Tibial nerve (tissue), 4 donors: ENCODE data around the gene MED12L. TPM values are rescaled to one million over a fixed set of nuclear protein-coding genes. Genes with fewer than 3 reads are reported as not detected.

Experiments
- DNase-seq, 2 donors: peaks; one replicate each; pipeline ENCODE4 v3.0.0-alpha.2; 2019; ENCODE audit warnings: low spot score in 2 of 2
- H3K27ac ChIP-seq, 4 donors: fragments of 200-600 bp; sonication (generic) in 3 of 4; one replicate each; pipeline ENCODE4 v1.5.1; 2017 to 2019; ENCODE audit warnings: mild to moderate bottlenecking in 1 of 4
- H3K27me3 ChIP-seq, 2 donors: fragments of 200-600 bp; sonication (generic) in 1 of 2; one replicate each; pipeline versions ENCODE4 v1.5.1 to v1.6.0; 2017 to 2019
- H3K36me3 ChIP-seq, 3 donors: fragments of 200-600 bp; sonication (generic); one replicate each; pipeline ENCODE4 v1.5.1; 2018 to 2019
- H3K4me1 ChIP-seq, 4 donors: fragments of 200-600 bp; sonication (generic) in 3 of 4; one replicate each; pipeline ENCODE4 v1.5.1; 2017 to 2019
- H3K4me3 ChIP-seq, 4 donors: fragments of 200-600 bp; sonication (generic) in 3 of 4; one replicate each; pipeline ENCODE4 v1.5.1; 2017 to 2019; ENCODE audit warnings: mild to moderate bottlenecking in 1 of 4, moderate library complexity in 1 of 4
- H3K9me3 ChIP-seq, 4 donors: fragments of 200-600 bp; sonication (generic) in 3 of 4; one replicate each; pipeline ENCODE4 v1.5.1; 2017 to 2019
- EP300 ChIP-seq, 2 donors: sonication (generic); formaldehyde crosslinking; IDR thresholded peaks; one replicate each; pipeline ENCODE4 v1.6.1; 2017; ENCODE audit warnings: antibody characterized with exemption in 2 of 2, mild to moderate bottlenecking in 1 of 2
- POLR2A ChIP-seq, 2 donors: fragments of 450-650 bp; IDR thresholded peaks; one replicate each; pipeline ENCODE4 v1.6.1; 2017; ENCODE audit warnings: antibody characterized with exemption in 2 of 2, mild to moderate bottlenecking in 2 of 2, moderate library complexity in 2 of 2
- WGBS, 2 donors: methylation state at CpG; one replicate each; pipeline ENCODE4 v1.1.5; 2018; 5-methylcytosine and 5-hydroxymethylcytosine counted together
- total RNA-seq, 4 donors: library from RNA; depleted of rRNA; stranded (reverse); fragments of >200 nt; gene quantifications; one replicate each; pipeline ENCODE4 v1.1.0, GENCODE V29; 2016
- TF ChIP-seq, protein P1 (sequence below), 5 experiments: fragments of 200-600 bp in 3 of 5; fragments of 450-650 bp in 2 of 5; sonication (generic) in 3 of 5; IDR thresholded peaks; one replicate each; pipeline ENCODE4 v1.5.1; 2016 to 2019; ENCODE audit warnings: antibody characterized with exemption in 5 of 5, mild to moderate bottlenecking in 3 of 5, moderate library complexity in 2 of 5

MED12L gene
- total RNA-seq, 4 donors from 2014 or later: 1.2 to 5.9 (median 2.4) TPM

DNA sequence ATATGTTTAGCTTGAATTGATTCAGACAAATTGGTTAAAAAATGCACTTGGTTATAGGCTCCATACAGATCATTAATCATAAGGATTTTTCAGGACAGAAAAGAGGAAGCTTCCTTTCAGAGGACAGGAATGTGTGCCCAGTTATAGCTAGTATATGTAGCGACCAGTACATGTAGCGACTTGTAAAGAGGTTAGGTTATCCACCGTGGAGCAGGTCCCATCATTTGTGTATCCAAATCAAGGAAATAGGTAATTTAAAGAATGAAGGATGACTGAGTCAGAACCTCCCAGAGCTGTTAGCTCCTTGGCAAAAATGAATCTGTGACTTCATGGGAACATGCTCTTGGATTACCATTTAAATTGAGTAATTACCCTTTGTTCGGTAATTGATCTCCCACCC is 314.9 kb downstream of the MED12L start:
- H3K9me3 ChIP-seq: no peaks in the 10 kb centered on the region
- no peaks in the 10 kb centered on the region for H3K27me3 ChIP-seq
- H3K4me1 ChIP-seq: no peaks in the 10 kb centered on the region
- no peak for DNase-seq
- H3K27ac ChIP-seq: no peak overlapping the region
- no peak overlapping the region for H3K4me3 ChIP-seq
- WGBS, 2 donors: 89 to 96% methylated on average over 4 of the region's 4 CpGs
- TF ChIP-seq POLR2A (IDR thresholded peaks at IDR 0.05) (no peak), EP300 (IDR thresholded peaks at IDR 0.05) (no peak)
- TF ChIP-seq, protein P1, sequence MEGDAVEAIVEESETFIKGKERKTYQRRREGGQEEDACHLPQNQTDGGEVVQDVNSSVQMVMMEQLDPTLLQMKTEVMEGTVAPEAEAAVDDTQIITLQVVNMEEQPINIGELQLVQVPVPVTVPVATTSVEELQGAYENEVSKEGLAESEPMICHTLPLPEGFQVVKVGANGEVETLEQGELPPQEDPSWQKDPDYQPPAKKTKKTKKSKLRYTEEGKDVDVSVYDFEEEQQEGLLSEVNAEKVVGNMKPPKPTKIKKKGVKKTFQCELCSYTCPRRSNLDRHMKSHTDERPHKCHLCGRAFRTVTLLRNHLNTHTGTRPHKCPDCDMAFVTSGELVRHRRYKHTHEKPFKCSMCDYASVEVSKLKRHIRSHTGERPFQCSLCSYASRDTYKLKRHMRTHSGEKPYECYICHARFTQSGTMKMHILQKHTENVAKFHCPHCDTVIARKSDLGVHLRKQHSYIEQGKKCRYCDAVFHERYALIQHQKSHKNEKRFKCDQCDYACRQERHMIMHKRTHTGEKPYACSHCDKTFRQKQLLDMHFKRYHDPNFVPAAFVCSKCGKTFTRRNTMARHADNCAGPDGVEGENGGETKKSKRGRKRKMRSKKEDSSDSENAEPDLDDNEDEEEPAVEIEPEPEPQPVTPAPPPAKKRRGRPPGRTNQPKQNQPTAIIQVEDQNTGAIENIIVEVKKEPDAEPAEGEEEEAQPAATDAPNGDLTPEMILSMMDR (IDR thresholded peaks at IDR 0.05): no peak
- no peaks in the 10 kb centered on the region for H3K36me3 ChIP-seq

DNA sequence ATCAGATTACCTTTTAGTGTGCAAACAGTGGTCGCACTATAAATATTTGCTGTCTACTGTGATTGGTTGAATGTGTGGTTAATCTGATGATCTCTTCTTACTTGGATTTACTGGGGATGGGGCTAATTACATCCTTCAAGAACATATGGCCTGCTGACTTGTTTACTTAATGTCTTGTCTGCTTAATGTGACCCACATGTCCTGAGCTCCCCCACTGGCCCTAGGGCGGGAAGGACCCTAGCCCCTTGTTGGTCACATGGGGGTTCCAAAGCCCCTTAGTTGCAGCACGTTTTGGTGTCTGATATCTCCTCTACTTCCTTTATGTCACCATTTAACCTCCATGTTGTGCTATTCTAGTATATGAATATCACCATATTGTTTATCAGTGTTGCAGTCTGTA is 316.9 kb downstream of the MED12L start:
- Histone ChIP-seq H3K9me3 (no peaks in the 10 kb centered on the region), H3K4me1 (no peaks in the 10 kb centered on the region), H3K27me3 (no peaks in the 10 kb centered on the region), H3K27ac (no peak overlapping the region), H3K36me3 (no peaks in the 10 kb centered on the region), H3K4me3 (no peak overlapping the region)
- DNase-seq: no peak
- 85 to 86% methylated on average over 3 of the region's 3 CpGs for WGBS, 2 donors
- TF ChIP-seq EP300 (IDR thresholded peaks at IDR 0.05) (no peak), POLR2A (IDR thresholded peaks at IDR 0.05) (no peak)
- TF ChIP-seq, protein P1 (IDR thresholded peaks at IDR 0.05): no peak

DNA sequence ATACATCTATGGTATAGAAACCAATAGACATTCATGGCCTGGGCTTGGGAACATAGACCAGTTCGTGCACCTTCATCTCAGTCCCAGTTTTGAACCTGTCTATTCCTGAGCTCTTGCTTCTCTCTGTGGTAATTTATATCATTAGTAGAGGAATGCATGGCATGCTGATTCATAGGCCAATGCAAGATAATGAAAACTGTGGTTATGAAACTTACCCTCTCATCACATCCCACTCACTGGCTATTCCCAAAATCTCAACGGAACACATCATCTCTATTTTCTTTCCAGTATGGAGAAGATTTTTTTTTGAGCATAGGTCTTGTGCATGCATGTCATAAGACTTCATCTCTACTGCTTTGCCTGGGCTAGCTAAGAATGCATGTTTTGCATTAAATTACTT is 317.8 kb downstream of the MED12L start:
- 76 to 86% methylated on average over 2 of the region's 2 CpGs for WGBS, 2 donors
- no peaks in the 10 kb centered on the region for H3K27me3 ChIP-seq
- no peak overlapping the region for H3K27ac ChIP-seq
- H3K4me3 ChIP-seq: no peak overlapping the region
- DNase-seq: no peak
- H3K4me1 ChIP-seq: no peaks in the 10 kb centered on the region
- no peaks in the 10 kb centered on the region for H3K9me3 ChIP-seq
- no peaks in the 10 kb centered on the region for H3K36me3 ChIP-seq
- TF ChIP-seq, protein P1 (IDR thresholded peaks at IDR 0.05): no peak
- TF ChIP-seq EP300 (IDR thresholded peaks at IDR 0.05) (no peak), POLR2A (IDR thresholded peaks at IDR 0.05) (no peak)

DNA sequence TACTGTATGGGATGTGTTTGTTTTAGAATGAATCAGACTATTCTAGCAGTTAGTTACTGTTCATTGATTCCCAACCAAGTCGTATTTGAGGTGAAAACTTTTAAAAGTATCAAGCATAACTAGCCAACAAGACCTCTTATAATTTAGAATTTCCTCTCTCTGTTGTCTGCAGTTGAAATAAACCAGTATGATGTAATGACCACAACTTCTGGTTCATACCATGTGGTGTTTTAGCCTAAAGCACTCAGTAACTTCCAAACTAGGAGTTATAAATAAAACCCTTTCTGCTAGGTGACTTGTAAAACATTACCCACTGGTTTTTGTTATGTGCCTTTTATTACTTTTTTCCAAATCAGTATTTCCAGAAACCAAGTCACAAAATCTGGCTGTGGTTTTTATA is 318.9 kb downstream of the MED12L start:
- H3K9me3 ChIP-seq: no peaks in the 10 kb centered on the region
- DNase-seq: no peak
- H3K4me1 ChIP-seq: no peaks in the 10 kb centered on the region
- no peaks in the 10 kb centered on the region for H3K36me3 ChIP-seq
- no peaks in the 10 kb centered on the region for H3K27me3 ChIP-seq
- no peak overlapping the region for H3K27ac ChIP-seq
- H3K4me3 ChIP-seq: no peak overlapping the region
- 33 to 46% methylated on average over 1 of the region's 1 CpG for WGBS, 2 donors
- TF ChIP-seq EP300 (IDR thresholded peaks at IDR 0.05): no peak
- TF ChIP-seq, protein P1 (IDR thresholded peaks at IDR 0.05): no peak
- TF ChIP-seq POLR2A (IDR thresholded peaks at IDR 0.05): no peak

DNA sequence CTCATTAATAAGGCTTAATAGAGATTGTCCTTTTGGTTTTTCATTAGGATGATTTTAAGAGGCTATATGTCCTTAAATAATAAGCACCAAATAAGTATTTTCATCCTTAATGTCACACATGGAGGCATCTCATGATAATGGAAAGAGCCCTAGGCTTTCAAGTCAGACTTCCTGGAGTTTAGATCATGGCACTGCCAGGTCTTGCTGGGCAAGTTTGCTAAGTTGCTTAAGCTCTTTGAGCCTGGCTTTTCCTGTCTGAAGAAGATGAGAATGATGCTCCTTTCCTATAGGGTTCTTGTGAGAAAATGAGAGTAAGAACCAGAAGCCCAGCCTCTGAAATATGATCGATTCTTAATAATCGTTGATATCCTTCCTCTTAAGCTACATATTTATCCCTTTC is 322.5 kb downstream of the MED12L start:
- 91 to 96% methylated on average over 2 of the region's 2 CpGs for WGBS, 2 donors
- TF ChIP-seq, protein P1 (IDR thresholded peaks at IDR 0.05): no peak
- no peak for TF ChIP-seq EP300 (IDR thresholded peaks at IDR 0.05)
- no peak for TF ChIP-seq POLR2A (IDR thresholded peaks at IDR 0.05)
- Histone ChIP-seq H3K36me3 (no peaks in the 10 kb centered on the region), H3K27me3 (no peaks in the 10 kb centered on the region), H3K4me1 (no peaks in the 10 kb centered on the region), H3K4me3 (no peak overlapping the region), H3K27ac (no peak overlapping the region), H3K9me3 (no peaks in the 10 kb centered on the region)
- no peak for DNase-seq
